ENCODE data around the gene VSTM4. TPM values are rescaled to one million over a fixed set of nuclear protein-coding genes. Genes with fewer than 3 reads are reported as not detected.

The VSTM4 gene
- total and polyA plus RNA-seq, 2 experiments from 2014 or later: 0.21 to 0.66 TPM

DNA sequence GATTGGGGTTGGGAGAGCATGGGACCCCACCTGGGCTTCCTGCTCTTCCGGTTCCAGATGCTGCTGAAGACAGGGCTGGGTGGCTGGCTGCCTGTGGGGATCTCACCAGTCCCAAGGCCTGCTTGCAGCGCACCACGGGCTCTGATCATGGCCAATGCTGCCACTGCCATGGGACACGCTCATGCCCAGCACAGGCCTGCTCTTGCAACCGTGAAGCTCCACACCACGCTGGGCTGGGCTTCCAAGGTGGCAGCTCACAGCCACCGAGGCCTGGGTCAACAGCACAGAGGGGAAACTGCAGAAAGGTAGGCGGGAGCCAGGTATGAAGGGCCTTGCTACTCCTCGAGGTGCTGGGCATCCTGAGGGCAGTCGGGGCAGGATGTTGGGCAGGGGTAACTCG is 103.6 kb downstream of the VSTM4 start:
- H2AFZ ChIP-seq: no peak overlapping the region
- H3K9me2 ChIP-seq (ENCODE audit: insufficient read depth): no peaks in the 10 kb centered on the region
- ATAC-seq: no peak
- no peak for TF ChIP-seq CREB1 (CRISPR knock-in tag; IDR thresholded peaks at IDR 0.05; ENCODE audit: low read depth)
- TF ChIP-seq, protein P1, sequence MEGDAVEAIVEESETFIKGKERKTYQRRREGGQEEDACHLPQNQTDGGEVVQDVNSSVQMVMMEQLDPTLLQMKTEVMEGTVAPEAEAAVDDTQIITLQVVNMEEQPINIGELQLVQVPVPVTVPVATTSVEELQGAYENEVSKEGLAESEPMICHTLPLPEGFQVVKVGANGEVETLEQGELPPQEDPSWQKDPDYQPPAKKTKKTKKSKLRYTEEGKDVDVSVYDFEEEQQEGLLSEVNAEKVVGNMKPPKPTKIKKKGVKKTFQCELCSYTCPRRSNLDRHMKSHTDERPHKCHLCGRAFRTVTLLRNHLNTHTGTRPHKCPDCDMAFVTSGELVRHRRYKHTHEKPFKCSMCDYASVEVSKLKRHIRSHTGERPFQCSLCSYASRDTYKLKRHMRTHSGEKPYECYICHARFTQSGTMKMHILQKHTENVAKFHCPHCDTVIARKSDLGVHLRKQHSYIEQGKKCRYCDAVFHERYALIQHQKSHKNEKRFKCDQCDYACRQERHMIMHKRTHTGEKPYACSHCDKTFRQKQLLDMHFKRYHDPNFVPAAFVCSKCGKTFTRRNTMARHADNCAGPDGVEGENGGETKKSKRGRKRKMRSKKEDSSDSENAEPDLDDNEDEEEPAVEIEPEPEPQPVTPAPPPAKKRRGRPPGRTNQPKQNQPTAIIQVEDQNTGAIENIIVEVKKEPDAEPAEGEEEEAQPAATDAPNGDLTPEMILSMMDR (conservative IDR thresholded peaks at IDR 0.05; ENCODE audit: low read depth in 2 of 2): no peak
- no peak for TF ChIP-seq JUNB (IDR thresholded peaks at IDR 0.05; ENCODE audit: unreplicated experiment)
- TF ChIP-seq EZH2phosphoT487 (IDR thresholded peaks at IDR 0.05; ENCODE audit: unreplicated experiment): no peak
- TF ChIP-seq, protein P2, sequence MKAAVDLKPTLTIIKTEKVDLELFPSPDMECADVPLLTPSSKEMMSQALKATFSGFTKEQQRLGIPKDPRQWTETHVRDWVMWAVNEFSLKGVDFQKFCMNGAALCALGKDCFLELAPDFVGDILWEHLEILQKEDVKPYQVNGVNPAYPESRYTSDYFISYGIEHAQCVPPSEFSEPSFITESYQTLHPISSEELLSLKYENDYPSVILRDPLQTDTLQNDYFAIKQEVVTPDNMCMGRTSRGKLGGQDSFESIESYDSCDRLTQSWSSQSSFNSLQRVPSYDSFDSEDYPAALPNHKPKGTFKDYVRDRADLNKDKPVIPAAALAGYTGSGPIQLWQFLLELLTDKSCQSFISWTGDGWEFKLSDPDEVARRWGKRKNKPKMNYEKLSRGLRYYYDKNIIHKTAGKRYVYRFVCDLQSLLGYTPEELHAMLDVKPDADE (IDR thresholded peaks at IDR 0.05): no peak
- TF ChIP-seq EZH2 (IDR thresholded peaks at IDR 0.05; ENCODE audit: low read depth, unreplicated experiment): no peak
- TF ChIP-seq, protein P3, sequence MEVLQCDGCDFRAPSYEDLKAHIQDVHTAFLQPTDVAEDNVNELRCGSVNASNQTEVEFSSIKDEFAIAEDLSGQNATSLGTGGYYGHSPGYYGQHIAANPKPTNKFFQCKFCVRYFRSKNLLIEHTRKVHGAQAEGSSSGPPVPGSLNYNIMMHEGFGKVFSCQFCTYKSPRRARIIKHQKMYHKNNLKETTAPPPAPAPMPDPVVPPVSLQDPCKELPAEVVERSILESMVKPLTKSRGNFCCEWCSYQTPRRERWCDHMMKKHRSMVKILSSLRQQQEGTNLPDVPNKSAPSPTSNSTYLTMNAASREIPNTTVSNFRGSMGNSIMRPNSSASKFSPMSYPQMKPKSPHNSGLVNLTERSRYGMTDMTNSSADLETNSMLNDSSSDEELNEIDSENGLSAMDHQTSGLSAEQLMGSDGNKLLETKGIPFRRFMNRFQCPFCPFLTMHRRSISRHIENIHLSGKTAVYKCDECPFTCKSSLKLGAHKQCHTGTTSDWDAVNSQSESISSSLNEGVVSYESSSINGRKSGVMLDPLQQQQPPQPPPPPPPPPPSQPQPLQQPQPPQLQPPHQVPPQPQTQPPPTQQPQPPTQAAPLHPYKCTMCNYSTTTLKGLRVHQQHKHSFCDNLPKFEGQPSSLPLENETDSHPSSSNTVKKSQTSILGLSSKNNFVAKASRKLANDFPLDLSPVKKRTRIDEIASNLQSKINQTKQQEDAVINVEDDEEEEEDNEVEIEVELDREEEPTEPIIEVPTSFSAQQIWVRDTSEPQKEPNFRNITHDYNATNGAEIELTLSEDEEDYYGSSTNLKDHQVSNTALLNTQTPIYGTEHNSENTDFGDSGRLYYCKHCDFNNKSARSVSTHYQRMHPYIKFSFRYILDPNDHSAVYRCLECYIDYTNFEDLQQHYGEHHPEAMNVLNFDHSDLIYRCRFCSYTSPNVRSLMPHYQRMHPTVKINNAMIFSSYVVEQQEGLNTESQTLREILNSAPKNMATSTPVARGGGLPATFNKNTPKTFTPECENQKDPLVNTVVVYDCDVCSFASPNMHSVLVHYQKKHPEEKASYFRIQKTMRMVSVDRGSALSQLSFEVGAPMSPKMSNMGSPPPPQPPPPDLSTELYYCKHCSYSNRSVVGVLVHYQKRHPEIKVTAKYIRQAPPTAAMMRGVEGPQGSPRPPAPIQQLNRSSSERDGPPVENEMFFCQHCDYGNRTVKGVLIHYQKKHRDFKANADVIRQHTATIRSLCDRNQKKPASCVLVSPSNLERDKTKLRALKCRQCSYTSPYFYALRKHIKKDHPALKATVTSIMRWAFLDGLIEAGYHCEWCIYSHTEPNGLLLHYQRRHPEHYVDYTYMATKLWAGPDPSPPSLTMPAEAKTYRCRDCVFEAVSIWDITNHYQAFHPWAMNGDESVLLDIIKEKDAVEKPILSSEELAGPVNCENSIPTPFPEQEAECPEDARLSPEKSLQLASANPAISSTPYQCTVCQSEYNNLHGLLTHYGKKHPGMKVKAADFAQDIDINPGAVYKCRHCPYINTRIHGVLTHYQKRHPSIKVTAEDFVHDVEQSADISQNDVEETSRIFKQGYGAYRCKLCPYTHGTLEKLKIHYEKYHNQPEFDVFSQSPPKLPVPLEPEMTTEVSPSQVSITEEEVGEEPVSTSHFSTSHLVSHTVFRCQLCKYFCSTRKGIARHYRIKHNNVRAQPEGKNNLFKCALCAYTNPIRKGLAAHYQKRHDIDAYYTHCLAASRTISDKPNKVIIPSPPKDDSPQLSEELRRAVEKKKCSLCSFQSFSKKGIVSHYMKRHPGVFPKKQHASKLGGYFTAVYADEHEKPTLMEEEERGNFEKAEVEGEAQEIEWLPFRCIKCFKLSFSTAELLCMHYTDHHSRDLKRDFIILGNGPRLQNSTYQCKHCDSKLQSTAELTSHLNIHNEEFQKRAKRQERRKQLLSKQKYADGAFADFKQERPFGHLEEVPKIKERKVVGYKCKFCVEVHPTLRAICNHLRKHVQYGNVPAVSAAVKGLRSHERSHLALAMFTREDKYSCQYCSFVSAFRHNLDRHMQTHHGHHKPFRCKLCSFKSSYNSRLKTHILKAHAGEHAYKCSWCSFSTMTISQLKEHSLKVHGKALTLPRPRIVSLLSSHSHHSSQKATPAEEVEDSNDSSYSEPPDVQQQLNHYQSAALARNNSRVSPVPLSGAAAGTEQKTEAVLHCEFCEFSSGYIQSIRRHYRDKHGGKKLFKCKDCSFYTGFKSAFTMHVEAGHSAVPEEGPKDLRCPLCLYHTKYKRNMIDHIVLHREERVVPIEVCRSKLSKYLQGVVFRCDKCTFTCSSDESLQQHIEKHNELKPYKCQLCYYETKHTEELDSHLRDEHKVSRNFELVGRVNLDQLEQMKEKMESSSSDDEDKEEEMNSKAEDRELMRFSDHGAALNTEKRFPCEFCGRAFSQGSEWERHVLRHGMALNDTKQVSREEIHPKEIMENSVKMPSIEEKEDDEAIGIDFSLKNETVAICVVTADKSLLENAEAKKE (CRISPR knock-in tag; IDR thresholded peaks at IDR 0.05): no peak
- TF ChIP-seq, protein P4, sequence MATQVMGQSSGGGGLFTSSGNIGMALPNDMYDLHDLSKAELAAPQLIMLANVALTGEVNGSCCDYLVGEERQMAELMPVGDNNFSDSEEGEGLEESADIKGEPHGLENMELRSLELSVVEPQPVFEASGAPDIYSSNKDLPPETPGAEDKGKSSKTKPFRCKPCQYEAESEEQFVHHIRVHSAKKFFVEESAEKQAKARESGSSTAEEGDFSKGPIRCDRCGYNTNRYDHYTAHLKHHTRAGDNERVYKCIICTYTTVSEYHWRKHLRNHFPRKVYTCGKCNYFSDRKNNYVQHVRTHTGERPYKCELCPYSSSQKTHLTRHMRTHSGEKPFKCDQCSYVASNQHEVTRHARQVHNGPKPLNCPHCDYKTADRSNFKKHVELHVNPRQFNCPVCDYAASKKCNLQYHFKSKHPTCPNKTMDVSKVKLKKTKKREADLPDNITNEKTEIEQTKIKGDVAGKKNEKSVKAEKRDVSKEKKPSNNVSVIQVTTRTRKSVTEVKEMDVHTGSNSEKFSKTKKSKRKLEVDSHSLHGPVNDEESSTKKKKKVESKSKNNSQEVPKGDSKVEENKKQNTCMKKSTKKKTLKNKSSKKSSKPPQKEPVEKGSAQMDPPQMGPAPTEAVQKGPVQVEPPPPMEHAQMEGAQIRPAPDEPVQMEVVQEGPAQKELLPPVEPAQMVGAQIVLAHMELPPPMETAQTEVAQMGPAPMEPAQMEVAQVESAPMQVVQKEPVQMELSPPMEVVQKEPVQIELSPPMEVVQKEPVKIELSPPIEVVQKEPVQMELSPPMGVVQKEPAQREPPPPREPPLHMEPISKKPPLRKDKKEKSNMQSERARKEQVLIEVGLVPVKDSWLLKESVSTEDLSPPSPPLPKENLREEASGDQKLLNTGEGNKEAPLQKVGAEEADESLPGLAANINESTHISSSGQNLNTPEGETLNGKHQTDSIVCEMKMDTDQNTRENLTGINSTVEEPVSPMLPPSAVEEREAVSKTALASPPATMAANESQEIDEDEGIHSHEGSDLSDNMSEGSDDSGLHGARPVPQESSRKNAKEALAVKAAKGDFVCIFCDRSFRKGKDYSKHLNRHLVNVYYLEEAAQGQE (IDR thresholded peaks at IDR 0.05; ENCODE audit: unreplicated experiment): no peak
- no peak for TF ChIP-seq ZNF114 (CRISPR knock-in tag; IDR thresholded peaks at IDR 0.05)
- TF ChIP-seq ZNF331 (CRISPR knock-in tag; IDR thresholded peaks at IDR 0.05; ENCODE audit: low read depth): no peak
- TF ChIP-seq NANOG (IDR thresholded peaks at IDR 0.05; ENCODE audit: borderline replicate concordance): no peak
- no peak for TF ChIP-seq POLR2AphosphoS5 (IDR thresholded peaks at IDR 0.05; ENCODE audit: low read depth)
- TF ChIP-seq STAT1 (IDR thresholded peaks at IDR 0.05; ENCODE audit: unreplicated experiment): no peak
- no peaks in the 10 kb centered on the region for H3K4me1 ChIP-seq (ENCODE audit: insufficient read depth)
- no peaks in the 10 kb centered on the region for H3K27me3 ChIP-seq (ENCODE audit: insufficient read depth)
- no peak overlapping the region for H3K27ac Mint-ChIP-seq
- no peak overlapping the region for H3K4me3 ChIP-seq
- H3K79me2 ChIP-seq (replicated peaks; ENCODE audit: insufficient read depth): no peaks in the 10 kb centered on the region
- no peaks in the 10 kb centered on the region for H3K9me3 Mint-ChIP-seq
- H3K4me2 ChIP-seq: no peak overlapping the region
- no peak for DNase-seq (ENCODE audit: low spot score)
- H4K20me1 ChIP-seq (replicated peaks; ENCODE audit: insufficient read depth): no peaks in the 10 kb centered on the region
- H3F3A ChIP-seq (replicated peaks; ENCODE audit: low read depth): no peaks in the 10 kb centered on the region
- no peaks in the 10 kb centered on the region for H3K36me3 Mint-ChIP-seq (ENCODE audit: low read depth)
- peaks cover 5% of the 10 kb centered on the region for H3K4me1 Mint-ChIP-seq
- H3K4me3 Mint-ChIP-seq: no peak overlapping the region
- H3K27me3 Mint-ChIP-seq (ENCODE audit: insufficient read depth, low read depth, poor library complexity): peaks cover 2% of the 10 kb centered on the region
- no peak overlapping the region for H3K27ac ChIP-seq (ENCODE audit: low read depth)
- H3K36me3 ChIP-seq (ENCODE audit: insufficient read depth): no peaks in the 10 kb centered on the region

Data from GM23338 (cell line).